Endothelial cell (in vitro differentiated cells): Measurements from ENCODE around the gene COG5. TPM values are rescaled to one million over a fixed set of nuclear protein-coding genes. Genes with fewer than 3 reads are reported as not detected.

Source experiments
- DNase-seq: peaks from one replicate; pipeline ENCODE4 v3.0.0; 2021; ENCODE audit warnings: low spot score
- H3K27ac Mint-ChIP-seq: one replicate; pipeline ENCODE4 v1.8.0; 2021; ENCODE audit warnings: mixed read lengths, inconsistent platforms; ENCODE audit not compliant: unreplicated experiment
- H3K27me3 Mint-ChIP-seq: one replicate; pipeline ENCODE4 v1.8.0; 2021; ENCODE audit warnings: mild to moderate bottlenecking, moderate library complexity, mixed read lengths, inconsistent platforms; ENCODE audit not compliant: unreplicated experiment
- H3K36me3 Mint-ChIP-seq: one replicate; pipeline ENCODE4 v1.8.0; 2021; ENCODE audit warnings: mild to moderate bottlenecking, low read depth, mixed read lengths, inconsistent platforms; ENCODE audit not compliant: unreplicated experiment
- H3K4me1 Mint-ChIP-seq: one replicate; pipeline ENCODE4 v1.8.0; 2021; ENCODE audit warnings: mild to moderate bottlenecking, mixed read lengths, inconsistent platforms; ENCODE audit not compliant: unreplicated experiment
- H3K4me3 Mint-ChIP-seq: one replicate; pipeline ENCODE4 v1.8.0; 2021; ENCODE audit warnings: mild to moderate bottlenecking, mixed read lengths, inconsistent platforms; ENCODE audit not compliant: unreplicated experiment
- H3K9me3 Mint-ChIP-seq: one replicate; pipeline ENCODE4 v1.8.0; 2021; ENCODE audit warnings: mixed read lengths, inconsistent platforms; ENCODE audit not compliant: unreplicated experiment
- total RNA-seq: library from RNA; stranded (reverse); fragmentation: NEBNext Ultra II Directional; extraction: Animal tissue kit (Norgen Biotek cat#: 25700); gene quantifications from one replicate; pipeline ENCODE4 v1.2.1, GENCODE V29; 2021; ENCODE audit not compliant: unreplicated experiment
- TF ChIP-seq, protein P1 (sequence below): fragments of 200-600 bp; sonication (generic); IDR thresholded peaks from one replicate; pipeline ENCODE4 v1.5.0; 2021; ENCODE audit warnings: antibody characterized with exemption; ENCODE audit not compliant: unreplicated experiment

The COG5 gene
- total RNA-seq, 1 donor from 2014 or later: 26.7 TPM

DNA sequence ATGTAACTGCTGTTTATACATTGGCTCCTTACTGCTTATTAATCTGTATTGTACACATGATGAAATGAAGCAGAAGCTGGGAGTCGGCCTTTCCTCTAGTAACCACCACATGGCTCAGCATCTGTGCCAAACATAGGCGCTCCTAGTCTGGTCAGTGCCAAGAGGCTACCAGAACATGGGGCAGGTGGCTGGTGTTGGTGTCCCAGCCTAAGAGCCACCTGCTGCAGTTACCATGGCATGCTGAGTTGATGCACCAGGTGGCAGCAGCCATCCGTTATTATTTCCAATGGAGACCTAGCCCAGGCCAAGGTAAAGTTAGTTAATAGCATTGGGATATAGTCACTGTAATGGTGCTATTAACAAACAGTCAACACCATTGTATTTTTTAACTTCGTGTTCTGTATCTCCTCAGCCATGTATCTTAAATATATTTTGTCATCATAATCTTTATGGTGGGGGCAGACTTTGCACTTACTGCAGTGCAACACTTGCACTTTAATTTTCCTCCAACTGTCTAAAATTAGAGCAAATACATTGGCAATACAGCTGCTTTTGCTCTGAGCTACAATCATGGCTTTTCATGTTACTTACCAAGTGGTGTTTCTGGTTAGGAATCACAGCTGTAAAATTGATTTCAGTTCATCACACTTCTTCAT is 361.8 kb downstream of the COG5 start:
- H3K27ac Mint-ChIP-seq: no peak overlapping the region
- peak; percentile 49 for DNase-seq
- H3K27me3 Mint-ChIP-seq: peaks cover 2% of the 10 kb centered on the region
- H3K36me3 Mint-ChIP-seq: peaks cover 10% of the 10 kb centered on the region
- TF ChIP-seq, protein P1, sequence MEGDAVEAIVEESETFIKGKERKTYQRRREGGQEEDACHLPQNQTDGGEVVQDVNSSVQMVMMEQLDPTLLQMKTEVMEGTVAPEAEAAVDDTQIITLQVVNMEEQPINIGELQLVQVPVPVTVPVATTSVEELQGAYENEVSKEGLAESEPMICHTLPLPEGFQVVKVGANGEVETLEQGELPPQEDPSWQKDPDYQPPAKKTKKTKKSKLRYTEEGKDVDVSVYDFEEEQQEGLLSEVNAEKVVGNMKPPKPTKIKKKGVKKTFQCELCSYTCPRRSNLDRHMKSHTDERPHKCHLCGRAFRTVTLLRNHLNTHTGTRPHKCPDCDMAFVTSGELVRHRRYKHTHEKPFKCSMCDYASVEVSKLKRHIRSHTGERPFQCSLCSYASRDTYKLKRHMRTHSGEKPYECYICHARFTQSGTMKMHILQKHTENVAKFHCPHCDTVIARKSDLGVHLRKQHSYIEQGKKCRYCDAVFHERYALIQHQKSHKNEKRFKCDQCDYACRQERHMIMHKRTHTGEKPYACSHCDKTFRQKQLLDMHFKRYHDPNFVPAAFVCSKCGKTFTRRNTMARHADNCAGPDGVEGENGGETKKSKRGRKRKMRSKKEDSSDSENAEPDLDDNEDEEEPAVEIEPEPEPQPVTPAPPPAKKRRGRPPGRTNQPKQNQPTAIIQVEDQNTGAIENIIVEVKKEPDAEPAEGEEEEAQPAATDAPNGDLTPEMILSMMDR: peak; percentile 27
- H3K9me3 Mint-ChIP-seq: no peaks in the 10 kb centered on the region
- H3K4me1 Mint-ChIP-seq: no peaks in the 10 kb centered on the region
- H3K4me3 Mint-ChIP-seq: no peak overlapping the region

DNA sequence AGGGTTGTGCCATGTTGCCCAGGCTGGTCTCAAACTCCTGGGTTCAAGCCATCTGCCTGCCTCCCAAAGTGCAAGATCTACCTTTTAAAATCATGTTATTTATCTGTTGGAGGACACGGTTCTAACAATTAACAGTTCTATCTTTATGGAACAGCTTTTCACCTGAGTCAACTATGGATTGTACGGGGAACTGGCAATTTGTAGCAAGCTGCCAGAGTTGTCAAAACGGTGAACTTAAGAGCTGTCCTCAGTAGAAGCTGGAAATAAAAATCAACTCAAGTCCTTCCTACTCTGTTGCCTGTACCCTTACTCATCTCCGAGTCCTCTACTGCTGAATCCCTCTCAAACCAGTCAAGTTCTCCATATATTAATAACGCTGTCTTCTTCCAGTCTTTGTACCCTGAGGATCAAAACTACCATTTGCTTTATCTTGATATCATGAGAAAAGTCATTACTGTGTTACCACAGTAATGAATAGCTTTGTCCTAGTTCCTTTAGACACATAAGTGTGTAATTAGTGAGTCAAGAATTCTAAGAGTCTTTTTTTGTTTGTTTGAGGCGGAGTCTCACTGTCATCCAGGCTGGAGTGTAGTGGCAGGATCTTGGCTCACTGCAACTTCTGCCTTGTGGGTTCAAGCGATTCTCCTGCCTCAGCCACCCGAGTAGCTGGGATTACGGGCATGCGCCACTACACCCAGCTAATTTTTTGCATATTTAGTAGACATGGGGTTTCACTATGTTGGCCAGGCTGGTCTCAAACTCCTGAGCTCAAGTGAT is 366.7 kb downstream of the COG5 start:
- no peak for DNase-seq
- Mint-ChIP-seq H3K27me3 (peaks cover 2% of the 10 kb centered on the region), H3K27ac (no peak overlapping the region), H3K4me3 (no peak overlapping the region), H3K36me3 (peaks cover 10% of the 10 kb centered on the region), H3K4me1 (peaks cover 3% of the 10 kb centered on the region), H3K9me3 (no peaks in the 10 kb centered on the region)
- TF ChIP-seq, protein P1: no peak

DNA sequence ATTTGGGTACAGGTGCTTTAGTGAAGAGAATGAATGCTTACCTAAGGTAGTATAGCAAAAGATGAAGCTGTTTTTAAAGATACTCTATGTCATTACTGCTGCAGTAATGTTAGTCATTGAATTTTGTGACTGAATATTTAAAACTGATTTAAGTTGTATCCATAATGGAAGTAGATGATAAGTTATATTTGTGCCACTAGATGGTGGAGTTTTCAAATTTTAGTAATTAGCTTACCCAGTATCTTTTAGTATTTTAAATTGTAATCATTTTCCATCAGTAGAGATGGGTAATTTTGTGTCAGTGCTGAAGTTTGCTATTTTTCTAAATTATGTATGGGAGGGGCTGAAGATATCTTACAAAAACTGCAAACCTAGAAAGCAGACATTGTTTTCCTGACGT is 369.7 kb downstream of the COG5 start:
- Mint-ChIP-seq H3K4me1 (peaks cover 3% of the 10 kb centered on the region), H3K4me3 (no peak overlapping the region), H3K36me3 (peaks cover 6% of the 10 kb centered on the region), H3K27ac (no peak overlapping the region), H3K27me3 (no peaks in the 10 kb centered on the region), H3K9me3 (no peaks in the 10 kb centered on the region)
- TF ChIP-seq, protein P1: no peak
- no peak for DNase-seq

DNA sequence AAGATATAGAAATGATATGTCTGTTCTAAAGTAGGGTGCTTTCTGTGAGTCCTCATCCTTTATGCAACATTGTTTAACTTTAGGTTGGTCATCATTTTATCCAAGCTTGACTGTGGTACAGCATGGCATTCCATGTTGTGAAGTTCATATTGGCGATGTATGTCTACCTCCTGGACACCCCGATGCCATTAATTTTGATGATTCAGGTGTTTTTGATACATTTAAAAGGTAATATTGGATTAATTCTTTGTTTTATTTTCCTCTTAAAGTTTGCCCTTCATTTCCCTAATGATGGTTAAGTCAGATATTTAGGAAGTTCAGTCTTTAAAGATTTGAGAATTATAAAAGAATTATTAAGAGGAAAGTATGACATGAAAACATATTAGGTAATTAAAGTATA is 373.6 kb downstream of the COG5 start:
- DNase-seq: no peak
- TF ChIP-seq, protein P1: no peak
- no peaks in the 10 kb centered on the region for H3K9me3 Mint-ChIP-seq
- peaks cover 13% of the 10 kb centered on the region for H3K36me3 Mint-ChIP-seq
- no peak overlapping the region for H3K27ac Mint-ChIP-seq
- H3K27me3 Mint-ChIP-seq: no peaks in the 10 kb centered on the region
- H3K4me1 Mint-ChIP-seq: peaks cover 16% of the 10 kb centered on the region
- H3K4me3 Mint-ChIP-seq: no peak overlapping the region

DNA sequence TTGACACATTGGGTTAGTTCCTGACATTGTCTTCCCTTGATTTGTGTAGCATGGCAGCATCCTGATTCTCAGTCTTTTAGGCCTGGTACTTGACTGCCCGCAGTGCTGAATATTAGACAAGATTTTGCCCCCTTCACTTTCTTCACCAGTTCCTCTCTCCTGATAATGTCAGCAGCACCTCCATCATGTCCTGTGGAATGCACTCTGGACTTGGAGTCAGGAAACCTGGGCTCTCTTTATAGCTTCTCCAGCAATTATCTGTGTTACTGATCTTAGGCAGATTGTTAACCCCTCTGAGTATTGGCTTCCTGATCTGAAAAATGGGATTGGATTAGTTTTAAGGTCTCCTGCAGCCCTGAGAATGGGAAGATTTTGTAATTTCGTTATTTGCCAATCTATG is 375.9 kb downstream of the COG5 start:
- no peak overlapping the region for H3K27ac Mint-ChIP-seq

More for the DNA sequence above, 375.9 kb downstream of the COG5 start:
- H3K27me3 Mint-ChIP-seq: peaks cover 4% of the 10 kb centered on the region
- peaks cover 17% of the 10 kb centered on the region for H3K36me3 Mint-ChIP-seq
- peaks cover 25% of the 10 kb centered on the region for H3K4me1 Mint-ChIP-seq
- H3K9me3 Mint-ChIP-seq: no peaks in the 10 kb centered on the region
- H3K4me3 Mint-ChIP-seq: peak overlapping the region; percentile 5
- no peak for DNase-seq
- TF ChIP-seq, protein P1: no peak
